ENCODE data around the gene MUC15. TPM values are rescaled to one million over a fixed set of nuclear protein-coding genes. Genes with fewer than 3 reads are reported as not detected.
A peak's percentile ranks its signal among the peaks of the same experiment; 100 is the strongest.
"Not testable (repeated sequence)": the region's sequence is repeated elsewhere in the genome, so short reads cannot be mapped to it uniquely, and the experiment has no call there.

The MUC15 gene
- total and polyA plus RNA-seq, 9 donors = 0.05 to 3.8 (median 0.23) TPM; not detected in 5

- DNase-seq = no peak
- Histone ChIP-seq H3K36me3 (ENCODE audit: control insufficient read depth, insufficient read depth, low read length) (no peaks in the 10 kb centered on the region), H3K4me3 (ENCODE audit: low read length) (no peak overlapping the region), H3K9me3 (replicated peaks; ENCODE audit: control insufficient read depth, low read depth, low read length) (no peaks in the 10 kb centered on the region), H3K27me3 (ENCODE audit: control insufficient read depth, insufficient read depth, low read length) (no peaks in the 10 kb centered on the region), H3K27ac (ENCODE audit: low read length) (no peak overlapping the region), H3K4me1 (ENCODE audit: control insufficient read depth, insufficient read depth, low read length) (no peaks in the 10 kb centered on the region)
- no CpG with 5 or more reads among the region's 2 CpGs for WGBS (ENCODE audit: insufficient coverage)
Measured at GRCh38 chr11:26597899-26598298, 25.8 kb upstream of the MUC15 start.

GRCh38 chr11:26597049-26597689 is 25.1 kb upstream of the MUC15 start:
- not testable (repeated sequence) for DNase-seq; H3K4me3 ChIP-seq (ENCODE audit: low read length); H3K4me1 ChIP-seq (ENCODE audit: control insufficient read depth, insufficient read depth, low read length); H3K9me3 ChIP-seq (replicated peaks; ENCODE audit: control insufficient read depth, low read depth, low read length); H3K36me3 ChIP-seq (ENCODE audit: control insufficient read depth, insufficient read depth, low read length); H3K27me3 ChIP-seq (ENCODE audit: control insufficient read depth, insufficient read depth, low read length); H3K27ac ChIP-seq (ENCODE audit: low read length)
- 91% methylated on average over 17 of the region's 20 CpGs for WGBS (ENCODE audit: insufficient coverage)

GRCh38 chr11:26595207-26595865 is 23.3 kb upstream of the MUC15 start:
- not testable (repeated sequence) for H3K4me3 ChIP-seq (ENCODE audit: low read length); H3K27ac ChIP-seq (ENCODE audit: low read length); H3K36me3 ChIP-seq (ENCODE audit: control insufficient read depth, insufficient read depth, low read length); H3K4me1 ChIP-seq (ENCODE audit: control insufficient read depth, insufficient read depth, low read length); H3K27me3 ChIP-seq (ENCODE audit: control insufficient read depth, insufficient read depth, low read length); H3K9me3 ChIP-seq (replicated peaks; ENCODE audit: control insufficient read depth, low read depth, low read length); DNase-seq
- no CpG with 5 or more reads among the region's 7 CpGs for WGBS (ENCODE audit: insufficient coverage)

GRCh38 chr11:26593691-26594090 is 21.6 kb upstream of the MUC15 start:
- no peaks in the 10 kb centered on the region for H3K4me1 ChIP-seq (ENCODE audit: control insufficient read depth, insufficient read depth, low read length)
- DNase-seq = no peak
- no peaks in the 10 kb centered on the region for H3K36me3 ChIP-seq (ENCODE audit: control insufficient read depth, insufficient read depth, low read length)
- H3K27me3 ChIP-seq (ENCODE audit: control insufficient read depth, insufficient read depth, low read length) = no peaks in the 10 kb centered on the region
- H3K27ac ChIP-seq (ENCODE audit: low read length) = no peak overlapping the region
- 88% methylated on average over 4 of the region's 11 CpGs for WGBS (ENCODE audit: insufficient coverage)
- H3K9me3 ChIP-seq (replicated peaks; ENCODE audit: control insufficient read depth, low read depth, low read length) = no peaks in the 10 kb centered on the region
- H3K4me3 ChIP-seq (ENCODE audit: low read length) = no peak overlapping the region

GRCh38 chr11:26587073-26587472 is 15.0 kb upstream of the MUC15 start:
- DNase-seq = no peak
- no CpG with 5 or more reads among the region's 2 CpGs for WGBS (ENCODE audit: insufficient coverage)
- H3K27ac ChIP-seq (ENCODE audit: low read length) = no peak overlapping the region
- H3K4me1 ChIP-seq (ENCODE audit: control insufficient read depth, insufficient read depth, low read length) = no peaks in the 10 kb centered on the region
- no peaks in the 10 kb centered on the region for H3K27me3 ChIP-seq (ENCODE audit: control insufficient read depth, insufficient read depth, low read length)
- H3K36me3 ChIP-seq (ENCODE audit: control insufficient read depth, insufficient read depth, low read length) = no peaks in the 10 kb centered on the region
- no peak overlapping the region for H3K4me3 ChIP-seq (ENCODE audit: low read length)
- H3K9me3 ChIP-seq (replicated peaks; ENCODE audit: control insufficient read depth, low read depth, low read length) = no peaks in the 10 kb centered on the region

- Histone ChIP-seq H3K4me1 (ENCODE audit: control insufficient read depth, insufficient read depth, low read length) (no peaks in the 10 kb centered on the region), H3K27ac (ENCODE audit: low read length) (no peak overlapping the region), H3K27me3 (ENCODE audit: control insufficient read depth, insufficient read depth, low read length) (no peaks in the 10 kb centered on the region), H3K9me3 (replicated peaks; ENCODE audit: control insufficient read depth, low read depth, low read length) (no peaks in the 10 kb centered on the region), H3K36me3 (ENCODE audit: control insufficient read depth, insufficient read depth, low read length) (no peaks in the 10 kb centered on the region), H3K4me3 (ENCODE audit: low read length) (no peak overlapping the region)
- no peak for DNase-seq
Measured at GRCh38 chr11:26584818-26585217, 12.8 kb upstream of the MUC15 start.

- H3K27ac ChIP-seq (ENCODE audit: low read length) = no peak overlapping the region
- H3K4me3 ChIP-seq (ENCODE audit: low read length) = no peak overlapping the region
- H3K36me3 ChIP-seq (ENCODE audit: control insufficient read depth, insufficient read depth, low read length) = no peaks in the 10 kb centered on the region
- no peaks in the 10 kb centered on the region for H3K27me3 ChIP-seq (ENCODE audit: control insufficient read depth, insufficient read depth, low read length)
- H3K9me3 ChIP-seq (replicated peaks; ENCODE audit: control insufficient read depth, low read depth, low read length) = no peaks in the 10 kb centered on the region
- peak; percentile 16 for DNase-seq
- 92% methylated on average over 2 of the region's 3 CpGs for WGBS (ENCODE audit: insufficient coverage)
- no peaks in the 10 kb centered on the region for H3K4me1 ChIP-seq (ENCODE audit: control insufficient read depth, insufficient read depth, low read length)
Measured at GRCh38 chr11:26583550-26583949, 11.5 kb upstream of the MUC15 start.

GRCh38 chr11:26580929-26581328 is 8.9 kb upstream of the MUC15 start:
- H3K36me3 ChIP-seq (ENCODE audit: control insufficient read depth, insufficient read depth, low read length) = no peaks in the 10 kb centered on the region
- no peak overlapping the region for H3K4me3 ChIP-seq (ENCODE audit: low read length)
- no peaks in the 10 kb centered on the region for H3K9me3 ChIP-seq (replicated peaks; ENCODE audit: control insufficient read depth, low read depth, low read length)
- peak; percentile 38 for DNase-seq
- H3K4me1 ChIP-seq (ENCODE audit: control insufficient read depth, insufficient read depth, low read length) = no peaks in the 10 kb centered on the region
- H3K27me3 ChIP-seq (ENCODE audit: control insufficient read depth, insufficient read depth, low read length) = no peaks in the 10 kb centered on the region
- WGBS (ENCODE audit: insufficient coverage) = no CpG with 5 or more reads among the region's 3 CpGs
- H3K27ac ChIP-seq (ENCODE audit: low read length) = no peak overlapping the region

GRCh38 chr11:26579683-26580082 is 7.6 kb upstream of the MUC15 start:
- no peak for DNase-seq
- H3K27me3 ChIP-seq (ENCODE audit: control insufficient read depth, insufficient read depth, low read length) = no peaks in the 10 kb centered on the region
- no peaks in the 10 kb centered on the region for H3K36me3 ChIP-seq (ENCODE audit: control insufficient read depth, insufficient read depth, low read length)
- H3K4me3 ChIP-seq (ENCODE audit: low read length) = no peak overlapping the region
- H3K4me1 ChIP-seq (ENCODE audit: control insufficient read depth, insufficient read depth, low read length) = no peaks in the 10 kb centered on the region
- no CpG with 5 or more reads among the region's 2 CpGs for whole genome bisulfite sequencing (ENCODE audit: insufficient coverage)
- no peaks in the 10 kb centered on the region for H3K9me3 ChIP-seq (replicated peaks; ENCODE audit: control insufficient read depth, low read depth, low read length)
- H3K27ac ChIP-seq (ENCODE audit: low read length) = no peak overlapping the region

GRCh38 chr11:26578998-26579661 is 7.1 kb upstream of the MUC15 start:
- Histone ChIP-seq H3K4me3 (ENCODE audit: low read length) (no peak overlapping the region), H3K4me1 (ENCODE audit: control insufficient read depth, insufficient read depth, low read length) (no peaks in the 10 kb centered on the region), H3K27ac (ENCODE audit: low read length) (no peak overlapping the region), H3K9me3 (replicated peaks; ENCODE audit: control insufficient read depth, low read depth, low read length) (no peaks in the 10 kb centered on the region), H3K27me3 (ENCODE audit: control insufficient read depth, insufficient read depth, low read length) (no peaks in the 10 kb centered on the region), H3K36me3 (ENCODE audit: control insufficient read depth, insufficient read depth, low read length) (no peaks in the 10 kb centered on the region)
- WGBS (ENCODE audit: insufficient coverage) = no CpG with 5 or more reads among the region's 1 CpG
- peak; percentile 3 for DNase-seq
